K562 (cell line): ENCODE measurements around the gene GRIA1. TPM values are rescaled to one million over a fixed set of nuclear protein-coding genes. Genes with fewer than 3 reads are reported as not detected.

Experiments used
- ARID1B ChIP-seq: fragments of 450-650 bp; IDR thresholded peaks from 2 replicates; pipeline ENCODE4 v1.6.1; 2016; ENCODE audit warnings: antibody characterized with exemption, mild to moderate bottlenecking, inconsistent platforms
- ARNT ChIP-seq, 2 experiments: fragments of 450-650 bp; IDR thresholded peaks; 2 replicates each; pipeline ENCODE4 v1.6.1; 2016; ENCODE audit warnings: mild to moderate bottlenecking in 1 of 2
- ATF7 ChIP-seq: fragments of 450-650 bp; IDR thresholded peaks from 2 replicates; pipeline ENCODE4 v1.7.1; 2014; ENCODE audit warnings: mild to moderate bottlenecking, moderate library complexity
- BRD9 ChIP-seq: fragments of 450-650 bp; IDR thresholded peaks from 2 replicates; pipeline ENCODE4 v1.6.1; 2018; ENCODE audit warnings: low read depth; ENCODE audit not compliant: partially characterized antibody
- CBX1 ChIP-seq: sonication (generic); IDR thresholded peaks from 2 replicates; pipeline ENCODE4 v1.6.1; 2016; ENCODE audit warnings: antibody characterized with exemption, low read depth, mild to moderate bottlenecking
- CC2D1A ChIP-seq: fragments of 450-650 bp; IDR thresholded peaks from 2 replicates; pipeline ENCODE4 v1.6.1; 2017; ENCODE audit warnings: mild to moderate bottlenecking
- CREB3L1 ChIP-seq: fragments of 450-650 bp; IDR thresholded peaks from 2 replicates; pipeline ENCODE4 v1.6.1; 2014; ENCODE audit warnings: low read depth, mild to moderate bottlenecking, moderate library complexity, borderline replicate concordance
- ELF2 ChIP-seq: fragments of 250-450 bp; sonication (Bioruptor Pico); IDR thresholded peaks from 2 replicates; pipeline ENCODE4 v1.5.0; 2021; ENCODE audit warnings: mild to moderate bottlenecking
- FOSL1 ChIP-seq: fragments of 200-800 bp; sonication (Bioruptor generic); conservative IDR thresholded peaks from 2 replicates; pipeline ENCODE4 v1.6.1; 2016; ENCODE audit warnings: missing genetic modification characterization, missing compliant biosample characterization
- HDAC1 ChIP-seq, 2 experiments: fragments of 450-650 bp; IDR thresholded peaks; 2 replicates each; pipeline ENCODE4 v1.6.1; 2016 to 2017; ENCODE audit warnings: inconsistent platforms in 1 of 2, mild to moderate bottlenecking in 1 of 2, moderate library complexity in 1 of 2
- JUND ChIP-seq, 2 experiments: IDR thresholded peaks; 2 replicates in 1 of 2; 3 replicates in 1 of 2; pipeline ENCODE4 v1.6.1; 2011; ENCODE audit warnings: borderline replicate concordance in 2 of 2, low read depth in 2 of 2, low read length in 2 of 2, improper control_type of control experiment in 1 of 2, missing biosample characterization in 1 of 2, missing genetic modification characterization in 1 of 2, missing genetic modification reagents in 1 of 2
- MEF2D ChIP-seq: conservative IDR thresholded peaks from 2 replicates; pipeline ENCODE4 v1.6.1; 2016; ENCODE audit warnings: low read depth, missing genetic modification characterization, missing compliant biosample characterization
- NBN ChIP-seq: fragments of 450-650 bp; IDR thresholded peaks from 2 replicates; pipeline ENCODE4 v1.6.1; 2016; ENCODE audit warnings: low read depth, mild to moderate bottlenecking
- PHB ChIP-seq: fragments of 250-450 bp; sonication (Bioruptor Pico); IDR thresholded peaks from 2 replicates; pipeline ENCODE4 v1.5.0; 2021
- PHF8 ChIP-seq: fragments of 200-600 bp; sonication (generic); IDR thresholded peaks from 2 replicates; pipeline ENCODE4 v1.6.1; 2012; ENCODE audit warnings: mixed run types, mild to moderate bottlenecking, inconsistent platforms, low read length, moderate library complexity, borderline replicate concordance
- PYGO2 ChIP-seq: fragments of 450-650 bp; IDR thresholded peaks from 2 replicates; pipeline ENCODE4 v1.6.1; 2016; ENCODE audit warnings: mild to moderate bottlenecking, missing genetic modification characterization, moderate library complexity, missing compliant biosample characterization
- SMARCC2 ChIP-seq: fragments of 450-650 bp; IDR thresholded peaks from 2 replicates; pipeline ENCODE4 v1.6.1; 2017; ENCODE audit warnings: antibody characterized with exemption, moderate library complexity, mild to moderate bottlenecking, low read depth
- SRSF7 ChIP-seq: fragments of 200-400 bp; formaldehyde crosslinking; optimal IDR thresholded peaks from 2 replicates; pipeline ENCODE3; 2017; ENCODE audit warnings: mild to moderate bottlenecking, low read depth, low read length
- SRSF9 ChIP-seq: fragments of 200-400 bp; formaldehyde crosslinking; IDR thresholded peaks from 2 replicates; pipeline ENCODE4 v1.6.1; 2017; ENCODE audit warnings: low read depth, low read length, borderline replicate concordance
- TARDBP ChIP-seq: fragments of 450-650 bp; IDR thresholded peaks from 2 replicates; pipeline ENCODE4 v1.6.1; 2016
- TEAD1 ChIP-seq, 2 experiments: fragments of 450-650 bp in 1 of 2; sonication (generic) in 1 of 2; formaldehyde crosslinking; IDR thresholded peaks; 2 replicates each; pipeline versions ENCODE4 v1.4.0 to v1.8.0; 2020 to 2022; ENCODE audit warnings: mild to moderate bottlenecking in 2 of 2, missing genetic modification reagents in 1 of 2
- TOE1 ChIP-seq, 2 experiments: fragments of 450-650 bp in 1 of 2; sonication (generic) in 1 of 2; formaldehyde crosslinking in 1 of 2; IDR thresholded peaks; 2 replicates each; pipeline versions ENCODE4 v1.7.1 to v1.8.0; 2016 to 2022; ENCODE audit warnings: borderline replicate concordance in 2 of 2, mild to moderate bottlenecking in 2 of 2, antibody characterized with exemption in 1 of 2, inconsistent platforms in 1 of 2, low read depth in 1 of 2, missing genetic modification reagents in 1 of 2, moderate library complexity in 1 of 2
- TSC22D4 ChIP-seq: fragments of 450-650 bp; IDR thresholded peaks from 2 replicates; pipeline ENCODE4 v1.6.1; 2016; ENCODE audit warnings: missing genetic modification characterization, missing biosample characterization, control low read depth
- VEZF1 ChIP-seq: fragments of 200-800 bp; sonication (Bioruptor generic); IDR thresholded peaks from 2 replicates; pipeline ENCODE4 v1.6.1; 2017; ENCODE audit warnings: missing genetic modification characterization, missing compliant biosample characterization
- WHSC1 ChIP-seq: IDR thresholded peaks from one replicate; pipeline ENCODE4 v1.6.1; 2012; ENCODE audit warnings: low read length, control low read depth, inconsistent platforms
- ZKSCAN1 ChIP-seq: fragments of 150-350 bp; IDR thresholded peaks from 2 replicates; pipeline ENCODE4 v1.6.1; 2016; ENCODE audit warnings: low read depth, low read length
- ZNF239 ChIP-seq: fragments of 250-450 bp; sonication (Bioruptor Pico); IDR thresholded peaks from 2 replicates; pipeline ENCODE4 v1.4.0; 2020; ENCODE audit warnings: mild to moderate bottlenecking
- ZNF436 ChIP-seq: fragments of 250-450, 450-650 bp; sonication (Bioruptor Pico); formaldehyde crosslinking; IDR thresholded peaks from 2 replicates; pipeline ENCODE4 v1.7.0; 2020; ENCODE audit warnings: mild to moderate bottlenecking
- ZNF551 ChIP-seq: fragments of 250-450 bp; sonication (Bioruptor Pico); IDR thresholded peaks from 2 replicates; pipeline ENCODE4 v1.5.0; 2021; ENCODE audit warnings: mild to moderate bottlenecking, moderate library complexity
- polyA plus RNA-seq, 8 experiments: library from polyadenylated mRNA; depleted of rRNA in 4 of 8; stranded (reverse) in 5 of 8; unstranded in 3 of 8; fragments of >200 nt; fragmentation: Nextera tagmentation in 2 of 8; fragmentation: Illumina TruSeq in 1 of 8; extraction: Ambion mirVana in 2 of 8; extraction: Trizol in 1 of 8; gene quantifications; 2 replicates each; pipeline versions ENCODE4 v1.2.1 to v1.2.3, GENCODE V29; 2011 to 2014; ENCODE audit warnings: inconsistent platforms in 1 of 8, missing spikeins in 1 of 8
- total RNA-seq, 7 experiments: library from RNA; depleted of rRNA in 6 of 7; stranded (reverse); fragments of >200 nt in 6 of 7; fragmentation: Illumina TruSeq in 2 of 7; extraction: Trizol in 2 of 7; gene quantifications; 2 replicates each; pipeline versions ENCODE4 v1.2.1 to v1.2.3, GENCODE V29; 2011 to 2021; ENCODE audit warnings: low replicate concordance in 1 of 7

Gene GRIA1
- total and polyA plus RNA-seq, 9 of the 15 experiments (the other 6 are each of a cell fraction or from before 2014, with no cell fraction given) = not detected

GRCh38 chr5:153742060-153742459 lies 251.6 kb downstream of the GRIA1 start (continued):
- TF ChIP-seq VEZF1 (CRISPR knock-in tag) (peak; percentile 25; the same call in 1 of the 2 replicates), PHF8 (no peak), ZNF436 (CRISPR knock-in tag) (no peak), CREB3L1 (no peak), ARNT (IDR thresholded peaks at IDR 0.05) (peak in 1 of 2 experiments; percentile 89; a peak in 2 of 4 replicates), ZNF551 (no peak), ELF2 (CRISPR knock-in tag) (no peak), TSC22D4 (tag) (no peak), ARID1B (peak; percentile 99), NBN (peak; percentile 59; the same call in 1 of the 2 replicates), BRD9 (peak; percentile 45), ZKSCAN1 (no peak), PYGO2 (tag) (no peak), CBX1 (no peak), SRSF9 (no peak), FOSL1 (tag) (peak; percentile 87), HDAC1 (IDR thresholded peaks at IDR 0.05) (peak in 1 of 2 experiments; percentile 81; a peak in 2 of 4 replicates), TOE1 (IDR thresholded peaks at IDR 0.05; ENCODE audit: borderline replicate concordance) (peak; percentile 63), TOE1 (CRISPR knock-in tag; IDR thresholded peaks at IDR 0.05; ENCODE audit: borderline replicate concordance, low read depth) (no peak), TEAD1 (CRISPR knock-in tag; IDR thresholded peaks at IDR 0.05) (peak in 1 of 2 experiments; percentile 66; a peak in 1 of 4 replicates), JUND (IDR thresholded peaks at IDR 0.05; ENCODE audit: borderline replicate concordance, low read depth, low read length) (peak; percentile 87), JUND (tag; IDR thresholded peaks at IDR 0.05; ENCODE audit: borderline replicate concordance, low read depth, low read length) (peak; percentile 72; the same call in 2 of the 3 replicates), MEF2D (tag) (no peak), WHSC1 (no peak), CC2D1A (peak; percentile 19; the same call in 1 of the 2 replicates), PHB (CRISPR knock-in tag) (no peak), SRSF7 (no peak), ATF7 (no peak; the same call in 1 of the 2 replicates), TARDBP (no peak), ZNF239 (no peak), SMARCC2 (peak; percentile 90)
